ENCODE results near the gene MED19. TPM values are rescaled to one million over a fixed set of nuclear protein-coding genes. Genes with fewer than 3 reads are reported as not detected.
"Not testable (repeated sequence)": the region's sequence is repeated elsewhere in the genome, so short reads cannot be mapped to it uniquely, and the experiment has no call there.

The MED19 gene
- total RNA-seq, 2 experiments from 2014 or later, result 13.6 to 14.9 TPM

DNA sequence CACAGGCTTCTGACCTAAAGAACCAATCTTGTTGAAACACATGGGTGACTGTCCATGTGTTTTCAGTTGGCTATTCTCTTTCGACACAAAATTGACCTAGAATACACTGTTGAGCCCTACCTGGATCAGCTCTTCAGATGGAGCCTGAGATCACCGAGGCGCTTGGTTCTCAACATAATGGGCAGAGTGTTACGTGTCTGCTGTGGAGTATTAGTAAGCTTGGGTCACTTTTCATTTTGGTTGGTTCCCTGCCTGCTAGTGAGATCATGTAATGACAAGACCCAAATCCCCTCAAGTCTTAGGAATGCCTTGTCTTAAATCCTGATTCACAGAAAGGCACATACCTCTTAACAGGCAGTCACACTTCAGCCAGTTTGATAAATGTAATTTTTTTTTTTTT is 8.7 kb downstream of the MED19 start:
- CTCF ChIA-PET, result interaction anchor here (7.8 kb wide), 1 partner anchor 98 kb away, joined by 35 read pairs; no protein-coding TSS in a partner anchor
- POLR2A ChIA-PET, result no interaction called here
- H3K4me3 Mint-ChIP-seq, result no peak overlapping the region
- H3K27ac Mint-ChIP-seq, result no peak overlapping the region
- DNase-seq, result no peak
- no peaks in the 10 kb centered on the region for H3K27me3 Mint-ChIP-seq (ENCODE audit: low read depth)
- H3K4me1 Mint-ChIP-seq (ENCODE audit: low read depth), result peaks cover under 1% of the 10 kb centered on the region
- ATAC-seq, result no peak
- H3K36me3 Mint-ChIP-seq (ENCODE audit: low read depth), result peaks cover 61% of the 10 kb centered on the region
- no peaks in the 10 kb centered on the region for H3K9me3 Mint-ChIP-seq (ENCODE audit: insufficient read depth)

DNA sequence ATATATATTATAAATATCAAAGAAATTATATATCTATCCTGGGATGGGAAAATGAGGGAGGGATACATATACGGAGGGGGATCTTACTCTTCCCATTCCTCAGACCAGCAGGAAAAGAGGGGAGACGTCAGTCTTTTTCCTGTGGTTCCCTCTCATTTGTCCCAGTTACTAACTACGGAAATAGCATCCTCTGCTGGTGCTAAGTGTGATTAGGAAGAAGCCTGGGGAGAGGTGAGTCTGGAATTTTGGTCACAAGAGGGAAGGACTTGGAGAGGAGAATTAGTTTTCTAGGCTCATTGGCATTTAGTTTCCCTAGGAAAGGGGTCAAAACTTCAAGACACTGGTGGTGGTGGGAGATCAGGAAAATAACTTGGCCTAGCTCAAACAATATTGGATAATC is 11.6 kb downstream of the MED19 start:
- POLR2A ChIA-PET, result interaction anchor here (0.6 kb wide), 1 partner anchor 41 kb away, joined by 3 read pairs; no protein-coding TSS in a partner anchor

DNA sequence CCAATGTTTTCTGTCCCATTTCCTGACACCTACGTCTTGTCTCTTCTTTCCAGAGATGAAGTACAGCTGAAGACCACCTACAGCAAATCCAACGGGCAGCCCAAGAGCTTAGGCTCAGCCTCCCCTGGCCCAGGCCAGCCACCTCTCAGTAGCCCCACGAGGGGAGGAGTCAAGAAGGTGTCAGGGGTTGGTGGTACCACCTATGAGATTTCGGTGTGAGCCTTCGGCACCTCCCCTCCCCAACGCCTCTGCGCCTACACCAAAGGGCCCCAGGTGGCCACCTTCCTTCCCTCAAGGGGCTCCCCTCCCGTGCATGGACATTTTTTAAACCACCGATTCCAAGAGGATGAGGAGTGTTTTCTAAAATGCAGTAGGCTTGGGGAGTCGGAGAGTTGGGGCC is 12.2 kb downstream of the MED19 start:
- no peak for DNase-seq
- peaks cover 63% of the 10 kb centered on the region for H3K36me3 Mint-ChIP-seq (ENCODE audit: low read depth)

More for the DNA sequence above, 11.6 kb downstream of the MED19 start:
- ATAC-seq (no peak), DNase-seq (no peak)
- Mint-ChIP-seq H3K4me1 (ENCODE audit: low read depth) (no peaks in the 10 kb centered on the region), H3K27me3 (ENCODE audit: low read depth) (no peaks in the 10 kb centered on the region), H3K9me3 (ENCODE audit: insufficient read depth) (no peaks in the 10 kb centered on the region), H3K36me3 (ENCODE audit: low read depth) (peaks cover 61% of the 10 kb centered on the region), H3K4me3 (no peak overlapping the region), H3K27ac (no peak overlapping the region)
- CTCF ChIA-PET, result interaction anchor here (1.1 kb wide), 1 partner anchor 9 kb away, joined by 3 read pairs; no protein-coding TSS in a partner anchor

DNA sequence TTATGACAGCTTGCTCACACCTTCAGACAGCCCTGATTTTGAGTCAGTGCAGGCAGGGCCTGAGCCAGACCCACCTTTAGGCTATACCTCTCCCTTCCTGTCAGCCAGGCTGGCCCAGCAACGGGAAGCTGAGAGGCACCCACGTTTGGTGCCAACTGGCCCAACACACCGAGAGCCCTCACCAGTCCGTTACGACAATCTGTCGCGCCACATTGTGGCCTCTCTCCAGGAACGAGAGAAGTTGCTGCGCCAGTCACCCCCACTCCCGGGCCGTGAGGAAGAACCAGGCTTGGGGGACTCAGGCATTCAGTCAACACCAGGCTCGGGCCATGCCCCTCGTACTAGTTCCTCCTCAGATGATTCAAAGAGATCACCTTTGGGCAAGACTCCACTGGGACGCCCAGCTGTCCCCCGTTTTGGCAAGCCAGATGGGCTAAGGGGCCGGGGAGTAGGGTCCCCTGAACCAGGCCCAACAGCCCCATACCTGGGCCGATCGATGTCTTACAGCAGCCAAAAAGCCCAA is 13.1 kb downstream of the MED19 start:
- no peaks in the 10 kb centered on the region for H3K4me1 Mint-ChIP-seq (ENCODE audit: low read depth)
- H3K27ac Mint-ChIP-seq, result no peak overlapping the region
- H3K36me3 Mint-ChIP-seq (ENCODE audit: low read depth), result peaks cover 58% of the 10 kb centered on the region
- CTCF ChIA-PET, result interaction anchor here (4.0 kb wide), 1 partner anchor 102 kb away, joined by 18 read pairs; no protein-coding TSS in a partner anchor
- no peaks in the 10 kb centered on the region for H3K9me3 Mint-ChIP-seq (ENCODE audit: insufficient read depth)
- POLR2A ChIA-PET, result interaction anchor here (1.1 kb wide), 1 partner anchor 43 kb away, joined by 3 read pairs; the partner anchor contains the start of gene SELENOH
- no peak overlapping the region for H3K4me3 Mint-ChIP-seq
- no peaks in the 10 kb centered on the region for H3K27me3 Mint-ChIP-seq (ENCODE audit: low read depth)
- peak; percentile 25 for ATAC-seq
- no peak for DNase-seq

More for the DNA sequence above, 12.2 kb downstream of the MED19 start:
- no peaks in the 10 kb centered on the region for H3K27me3 Mint-ChIP-seq (ENCODE audit: low read depth)
- CTCF ChIA-PET, result interaction anchor here (4.0 kb wide), 1 partner anchor 101 kb away, joined by 18 read pairs; no protein-coding TSS in a partner anchor
- no peak overlapping the region for H3K27ac Mint-ChIP-seq
- H3K4me1 Mint-ChIP-seq (ENCODE audit: low read depth), result no peaks in the 10 kb centered on the region
- POLR2A ChIA-PET, result interaction anchor here (0.7 to 1.1 kb wide), 2 partner anchors 30 to 42 kb away, joined by 3 read pairs; partner anchors contain the start of gene SELENOH
- no peaks in the 10 kb centered on the region for H3K9me3 Mint-ChIP-seq (ENCODE audit: insufficient read depth)
- ATAC-seq, result no peak
- no peak overlapping the region for H3K4me3 Mint-ChIP-seq

GRCh38 chr11:57690474-57690873 is 21.5 kb downstream of the MED19 start:
- ATAC-seq; H3K27ac Mint-ChIP-seq; H3K9me3 Mint-ChIP-seq (ENCODE audit: insufficient read depth); H3K27me3 Mint-ChIP-seq (ENCODE audit: low read depth); CTCF ChIA-PET; H3K4me3 Mint-ChIP-seq; DNase-seq; POLR2A ChIA-PET; H3K4me1 Mint-ChIP-seq (ENCODE audit: low read depth): not testable (repeated sequence)
- peaks cover 59% of the 10 kb centered on the region for H3K36me3 Mint-ChIP-seq (ENCODE audit: low read depth)

GRCh38 chr11:57681168-57681567 is 30.8 kb downstream of the MED19 start:
- peaks cover 62% of the 10 kb centered on the region for H3K36me3 Mint-ChIP-seq (ENCODE audit: low read depth)
- CTCF ChIA-PET, result interaction anchor here (1.2 to 10.3 kb wide), 2 partner anchors 39 to 119 kb away, joined by 3 to 55 read pairs; no protein-coding TSS in a partner anchor
- POLR2A ChIA-PET, result no interaction called here

GRCh38 chr11:57680552-57680874 is 31.5 kb downstream of the MED19 start:
- no peaks in the 10 kb centered on the region for H3K27me3 Mint-ChIP-seq (ENCODE audit: low read depth)
- H3K4me1 Mint-ChIP-seq (ENCODE audit: low read depth), result peaks cover 32% of the 10 kb centered on the region
- DNase-seq (no peak), ATAC-seq (no peak)
- ChIA-PET CTCF (interaction anchor here (0.7 to 10.3 kb wide), 2 partner anchors 21 to 120 kb away, joined by 3 to 55 read pairs; no protein-coding TSS in a partner anchor), POLR2A (no interaction called here)
- H3K36me3 Mint-ChIP-seq (ENCODE audit: low read depth), result peaks cover 65% of the 10 kb centered on the region
- peak overlapping the region; percentile 24 for H3K27ac Mint-ChIP-seq
- no peak overlapping the region for H3K4me3 Mint-ChIP-seq
- H3K9me3 Mint-ChIP-seq (ENCODE audit: insufficient read depth), result no peaks in the 10 kb centered on the region

More at GRCh38 chr11:57681168-57681567, 30.8 kb downstream of the MED19 start:
- ATAC-seq, result no peak
- no peaks in the 10 kb centered on the region for H3K27me3 Mint-ChIP-seq (ENCODE audit: low read depth)
- no peak overlapping the region for H3K27ac Mint-ChIP-seq
- no peaks in the 10 kb centered on the region for H3K9me3 Mint-ChIP-seq (ENCODE audit: insufficient read depth)
- no peak overlapping the region for H3K4me3 Mint-ChIP-seq
- H3K4me1 Mint-ChIP-seq (ENCODE audit: low read depth), result peaks cover 26% of the 10 kb centered on the region
- DNase-seq, result no peak

DNA sequence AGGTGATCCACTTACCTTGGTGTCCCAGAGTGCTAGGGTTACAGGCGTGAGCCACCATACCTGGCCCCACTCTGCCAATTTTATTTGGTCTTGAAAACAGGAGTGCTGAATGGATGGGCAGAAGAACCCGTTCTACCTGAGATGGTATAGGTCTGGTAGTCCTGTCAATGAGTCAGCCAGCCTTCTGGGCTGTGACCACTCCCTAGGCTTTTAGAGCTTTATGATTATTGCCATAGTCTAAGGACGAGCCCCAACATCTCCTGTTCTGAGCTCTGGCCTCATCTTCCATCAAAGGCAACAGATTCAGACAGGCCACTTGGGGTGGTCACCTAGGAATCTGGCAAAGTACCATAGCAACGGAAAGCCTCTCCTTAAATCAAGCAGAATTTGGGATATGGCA is 32.6 kb downstream of the MED19 start:
- Mint-ChIP-seq H3K4me3 (no peak overlapping the region), H3K27ac (peak overlapping the region; percentile 24), H3K36me3 (ENCODE audit: low read depth) (peaks cover 63% of the 10 kb centered on the region), H3K9me3 (ENCODE audit: insufficient read depth) (no peaks in the 10 kb centered on the region), H3K4me1 (ENCODE audit: low read depth) (peaks cover 37% of the 10 kb centered on the region), H3K27me3 (ENCODE audit: low read depth) (no peaks in the 10 kb centered on the region)
- ATAC-seq (no peak), DNase-seq (no peak)
- ChIA-PET CTCF (interaction anchor here (0.5 to 10.3 kb wide), 2 partner anchors 22 to 121 kb away, joined by 3 to 55 read pairs; no protein-coding TSS in a partner anchor), POLR2A (interaction anchor here (1.0 kb wide), 1 partner anchor 63 kb away, joined by 3 read pairs; no protein-coding TSS in a partner anchor)

- POLR2A ChIA-PET, result interaction anchor here (1.0 kb wide), 1 partner anchor 14 kb away, joined by 3 read pairs; no protein-coding TSS in a partner anchor
- CTCF ChIA-PET, result interaction anchor here (0.7 to 10.3 kb wide), 3 partner anchors 36 to 148 kb away, joined by 3 to 55 read pairs (median 4); partner anchors contain the start of gene MED19
- Mint-ChIP-seq H3K4me1 (ENCODE audit: low read depth) (peaks cover 64% of the 10 kb centered on the region), H3K27ac (no peak overlapping the region), H3K36me3 (ENCODE audit: low read depth) (peaks cover 61% of the 10 kb centered on the region), H3K9me3 (ENCODE audit: insufficient read depth) (no peaks in the 10 kb centered on the region), H3K4me3 (no peak overlapping the region), H3K27me3 (ENCODE audit: low read depth) (no peaks in the 10 kb centered on the region)
- no peak for DNase-seq
- ATAC-seq, result no peak
These were observed 36.7 kb downstream of the MED19 start for GRCh38 chr11:57675176-57675941.

DNA sequence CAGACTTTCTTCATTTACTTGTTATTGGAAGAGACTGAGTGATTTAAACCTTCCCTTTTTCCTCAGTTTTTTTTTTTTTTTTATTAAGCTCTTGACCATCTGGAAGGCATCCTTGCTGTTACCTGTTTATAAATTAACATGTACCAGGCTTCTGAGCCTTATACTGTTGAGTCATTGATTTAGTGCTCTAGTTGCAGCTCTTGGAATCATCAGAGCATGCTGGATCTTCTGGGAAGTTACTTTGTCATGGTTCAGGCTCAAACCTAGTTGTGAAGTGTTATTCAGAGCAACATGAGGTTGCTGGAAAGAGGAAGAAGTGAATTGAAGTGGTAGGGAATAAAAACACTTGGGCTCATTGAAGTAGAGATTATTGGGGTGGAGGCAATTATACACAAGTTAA is 37.8 kb downstream of the MED19 start:
- ChIA-PET POLR2A (no interaction called here), CTCF (interaction anchor here (10.3 kb wide), 1 partner anchor 126 kb away, joined by 55 read pairs; no protein-coding TSS in a partner anchor)
- ATAC-seq, result no peak
- Mint-ChIP-seq H3K27me3 (ENCODE audit: low read depth) (no peaks in the 10 kb centered on the region), H3K9me3 (ENCODE audit: insufficient read depth) (no peaks in the 10 kb centered on the region), H3K27ac (peak overlapping the region; percentile 3), H3K36me3 (ENCODE audit: low read depth) (peaks cover 60% of the 10 kb centered on the region), H3K4me1 (ENCODE audit: low read depth) (peaks cover 65% of the 10 kb centered on the region), H3K4me3 (no peak overlapping the region)
- no peak for DNase-seq

DNA sequence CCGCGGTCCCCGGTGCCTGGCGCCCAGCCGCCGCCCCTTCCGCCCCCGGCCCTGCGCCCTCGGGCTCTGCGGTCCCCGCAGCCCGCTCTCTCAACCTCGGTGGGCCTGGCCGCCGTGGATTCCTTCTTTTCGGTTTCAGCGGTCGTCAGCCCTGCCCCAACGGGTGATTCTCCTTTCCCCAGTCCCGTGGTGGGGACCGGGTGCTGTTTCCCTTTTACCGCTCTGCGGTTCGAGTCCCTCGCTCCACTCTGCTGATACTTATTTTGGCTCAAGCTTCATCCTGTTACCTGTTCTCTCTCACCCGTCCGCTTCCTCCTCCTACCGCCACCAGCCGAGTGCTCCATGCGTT is 43.6 kb downstream of the MED19 start:
- Mint-ChIP-seq H3K4me1 (ENCODE audit: low read depth) (peaks cover 51% of the 10 kb centered on the region), H3K27ac (peak overlapping the region; percentile 99), H3K9me3 (ENCODE audit: insufficient read depth) (no peaks in the 10 kb centered on the region), H3K27me3 (ENCODE audit: low read depth) (no peaks in the 10 kb centered on the region), H3K36me3 (ENCODE audit: low read depth) (peaks cover 33% of the 10 kb centered on the region), H3K4me3 (peak overlapping the region; percentile 96)
- ChIA-PET CTCF (interaction anchor here (0.6 to 2.8 kb wide), 3 partner anchors 11 to 190 kb away, joined by 3 to 11 read pairs (median 6); partner anchors contain the start of gene CLP1), POLR2A (interaction anchor here (0.7 to 2.5 kb wide), 3 partner anchors 11 to 139 kb away, joined by 3 to 12 read pairs (median 3); partner anchors contain the start of genes CLP1 and SELENOH)
- DNase-seq (peak; percentile 63), ATAC-seq (peak; percentile 10)
